ENCODE data around the gene WFDC11.

WFDC11 gene

DNA sequence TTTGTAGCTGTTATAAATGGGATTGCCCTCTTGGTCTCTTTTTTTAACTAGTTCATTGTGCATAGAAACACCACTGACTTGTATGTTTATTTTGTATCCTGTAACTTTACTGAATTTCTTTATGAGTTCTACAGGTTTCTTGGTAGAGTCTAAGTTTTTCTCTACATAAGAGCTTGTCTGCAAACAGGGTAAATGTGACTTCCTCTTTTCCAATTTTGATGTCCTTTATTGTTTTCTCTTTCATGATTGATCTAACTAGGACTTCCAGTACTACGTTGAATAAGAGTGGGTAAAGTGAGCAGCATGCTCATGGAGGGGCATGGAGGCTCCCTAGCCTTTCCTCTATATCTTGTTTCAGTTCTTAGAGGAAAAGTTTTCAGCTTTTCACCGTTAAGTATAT lies 43.5 kb downstream of the WFDC11 start:
- DNase-seq (ENCODE audit: low read depth): no peak

DNA sequence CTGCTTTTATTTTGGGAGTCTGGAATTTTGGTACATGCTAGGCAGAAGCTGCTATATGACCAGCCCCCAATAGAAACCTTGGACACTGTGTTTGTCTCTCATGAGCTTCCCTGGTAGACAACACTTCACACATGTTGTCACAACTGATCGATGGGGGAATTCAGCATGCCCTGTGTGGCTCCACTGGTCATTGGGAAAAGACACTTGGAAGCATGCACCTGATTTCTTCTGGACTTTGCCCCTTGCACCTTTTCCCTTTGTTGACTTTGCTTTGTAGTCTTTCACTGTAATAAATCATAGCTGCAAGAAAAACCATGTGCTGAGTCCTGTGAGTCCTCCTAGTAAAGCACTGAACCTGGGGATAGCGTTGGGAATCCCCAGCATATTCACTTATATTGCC lies 48.4 kb downstream of the WFDC11 start:
- no peak for DNase-seq (ENCODE audit: low read depth)

DNA sequence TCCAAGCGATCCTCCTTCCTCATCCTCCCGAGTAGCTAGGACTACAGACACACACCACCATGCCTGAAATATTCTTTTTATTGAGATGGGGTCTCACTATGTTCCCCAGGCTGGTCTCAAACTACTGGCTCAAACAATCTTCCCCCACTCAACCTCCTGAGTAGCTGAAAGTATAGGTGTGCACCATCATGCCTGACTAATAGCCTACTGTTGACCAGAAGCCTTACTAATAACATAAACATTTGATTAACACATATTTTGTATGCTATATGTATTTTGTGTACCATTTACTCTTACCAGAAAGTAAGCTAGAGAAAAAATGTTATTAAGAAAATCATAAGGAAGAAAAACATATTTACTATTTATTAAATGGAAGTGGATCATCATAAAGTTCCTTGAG lies 52.4 kb downstream of the WFDC11 start:
- no peak for DNase-seq (ENCODE audit: low read depth)

DNA sequence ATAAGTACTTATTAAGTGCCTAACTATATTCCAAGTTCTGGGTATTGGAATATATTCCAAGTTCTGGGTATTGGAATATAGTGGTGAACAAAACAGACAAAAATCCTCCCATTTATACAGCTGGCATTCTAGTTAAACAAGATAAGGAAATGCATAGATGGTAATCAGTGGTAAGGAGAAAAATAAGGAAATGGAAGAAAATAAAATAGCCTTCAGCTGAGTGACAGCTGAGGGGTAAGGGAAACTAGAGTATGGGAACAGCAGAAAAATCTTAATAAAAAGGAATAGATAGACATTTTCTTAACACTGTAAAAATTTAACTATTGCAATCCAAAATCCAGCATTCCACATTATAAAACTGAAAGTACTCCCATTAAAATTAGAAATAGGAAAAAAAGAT lies 57.7 kb downstream of the WFDC11 start:
- no peak for DNase-seq (ENCODE audit: low read depth)

DNA sequence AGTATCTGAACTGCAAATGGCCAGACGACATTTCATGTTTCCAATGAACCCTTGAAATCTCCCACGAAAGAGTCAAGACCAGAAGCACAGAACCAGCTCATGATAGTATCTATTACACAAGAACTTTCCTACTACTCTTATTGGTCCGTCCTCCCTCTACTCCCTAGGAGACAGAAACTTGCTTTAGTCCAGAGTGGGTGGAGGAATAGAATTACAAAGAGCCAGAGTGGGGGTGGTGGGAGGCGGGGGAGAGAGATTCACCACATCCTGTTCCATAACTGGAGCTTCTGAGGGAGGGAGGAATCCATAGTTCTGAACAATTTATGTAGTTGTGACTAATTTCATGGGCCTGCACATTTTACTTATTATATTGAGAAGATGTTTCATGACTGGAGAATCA lies 59.0 kb downstream of the WFDC11 start:
- no peak for DNase-seq (ENCODE audit: low read depth)

DNA sequence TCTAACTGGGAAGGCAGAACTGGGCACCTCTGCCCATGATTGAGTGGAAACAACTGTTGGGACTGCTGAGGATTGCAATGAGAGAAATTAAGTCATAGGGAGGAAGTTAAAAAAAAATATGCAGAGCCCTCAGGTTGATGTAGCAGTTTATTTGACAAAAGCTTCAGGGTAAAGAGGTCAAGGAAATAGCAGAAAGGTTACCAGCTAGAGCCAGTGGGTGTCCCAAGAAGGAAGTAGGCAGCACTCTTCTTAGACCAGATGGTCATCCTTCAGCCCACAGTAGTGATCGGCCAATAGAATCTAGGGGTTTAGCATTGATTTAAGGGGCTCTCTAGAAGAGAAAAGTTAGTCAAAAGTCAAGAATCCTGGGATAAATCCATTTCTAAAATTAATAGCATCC lies 62.2 kb downstream of the WFDC11 start:
- no peak for DNase-seq (ENCODE audit: low read depth)

Measured in T-helper 22 cell (primary cell).